ENCODE data around the gene VWF. TPM values are rescaled to one million over a fixed set of nuclear protein-coding genes. Genes with fewer than 3 reads are reported as not detected.

Gene VWF
- total RNA-seq, 3 donors from 2014 or later: 34.3 to 82.5 (median 72.9) TPM

- no peak for ATAC-seq
These were observed 213.5 kb downstream of the VWF start for GRCh38 chr12:5910790-5911548.

GRCh38 chr12:5909560-5909959 lies 214.9 kb downstream of the VWF start:
- no peaks in the 10 kb centered on the region for H3K9me3 ChIP-seq
- no peaks in the 10 kb centered on the region for H3K4me1 ChIP-seq (ENCODE audit: low read depth)
- TF ChIP-seq CTCF (IDR thresholded peaks at IDR 0.05): no peak
- DNase-seq (no peak), ATAC-seq (no peak)
- no peaks in the 10 kb centered on the region for H3K36me3 ChIP-seq (ENCODE audit: low read depth)
- intact Hi-C loops (cut with DNase I, micrococcal nuclease): no loop called here
- no peak overlapping the region for H3K4me3 ChIP-seq

More at GRCh38 chr12:5910790-5911548, 213.5 kb downstream of the VWF start:
- intact Hi-C loops (cut with DNase I, micrococcal nuclease): no loop called here
- Histone ChIP-seq H3K36me3 (ENCODE audit: low read depth) (no peaks in the 10 kb centered on the region), H3K4me3 (no peak overlapping the region), H3K4me1 (ENCODE audit: low read depth) (no peaks in the 10 kb centered on the region), H3K9me3 (no peaks in the 10 kb centered on the region)
- no peak for TF ChIP-seq CTCF (IDR thresholded peaks at IDR 0.05)
- DNase-seq: no peak

DNA sequence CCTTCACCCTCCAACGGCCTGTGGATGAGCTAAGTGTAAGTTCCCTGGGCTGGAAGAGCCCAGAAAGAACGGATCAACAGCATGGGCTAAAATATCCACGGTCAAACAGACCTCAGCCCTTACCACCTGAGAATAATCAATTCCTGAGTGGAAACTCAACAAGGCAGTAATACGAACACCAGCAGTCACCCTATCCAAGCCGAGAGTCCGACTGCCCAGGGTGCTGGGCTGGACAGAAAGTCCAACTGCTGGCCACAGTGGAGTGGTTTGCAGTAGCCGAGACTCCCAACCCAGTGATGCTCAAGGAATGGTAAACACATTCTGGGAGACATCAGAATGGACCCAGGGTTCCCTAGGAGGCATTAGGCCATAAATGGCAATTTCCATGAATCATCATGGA lies 216.2 kb downstream of the VWF start:
- TF ChIP-seq CTCF (IDR thresholded peaks at IDR 0.05): no peak
- DNase-seq: no peak
- intact Hi-C loops (cut with DNase I, micrococcal nuclease): no loop called here

DNA sequence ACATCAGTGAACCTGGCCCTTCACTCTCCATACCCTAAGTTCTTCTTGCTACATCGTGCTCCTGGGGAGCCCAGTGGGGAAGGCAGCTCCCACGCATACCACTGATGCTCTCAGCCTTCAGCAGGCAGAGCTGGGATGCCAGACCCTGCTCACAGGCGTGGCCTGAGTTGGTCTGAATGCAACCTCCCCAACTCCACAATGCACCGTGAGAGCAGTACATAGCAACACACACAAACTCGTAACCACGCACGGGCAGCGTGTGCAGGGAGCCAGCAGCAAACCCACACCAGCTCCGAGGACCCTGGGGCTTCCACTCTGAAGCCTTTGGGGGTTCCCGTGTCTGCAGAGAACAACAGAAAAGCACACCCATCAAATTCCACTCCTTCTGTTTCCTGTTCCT lies 216.7 kb downstream of the VWF start:
- ATAC-seq (no peak), DNase-seq (no peak)
- Histone ChIP-seq H3K9me3 (no peaks in the 10 kb centered on the region), H3K4me3 (no peak overlapping the region), H3K4me1 (ENCODE audit: low read depth) (no peaks in the 10 kb centered on the region), H3K36me3 (ENCODE audit: low read depth) (no peaks in the 10 kb centered on the region)
- intact Hi-C loops (cut with DNase I, micrococcal nuclease): no loop called here
- no peak for TF ChIP-seq CTCF (IDR thresholded peaks at IDR 0.05)

More for the DNA sequence above, 216.2 kb downstream of the VWF start:
- Histone ChIP-seq H3K4me1 (ENCODE audit: low read depth) (no peaks in the 10 kb centered on the region), H3K9me3 (no peaks in the 10 kb centered on the region), H3K36me3 (ENCODE audit: low read depth) (no peaks in the 10 kb centered on the region), H3K4me3 (no peak overlapping the region)
- ATAC-seq: no peak

DNA sequence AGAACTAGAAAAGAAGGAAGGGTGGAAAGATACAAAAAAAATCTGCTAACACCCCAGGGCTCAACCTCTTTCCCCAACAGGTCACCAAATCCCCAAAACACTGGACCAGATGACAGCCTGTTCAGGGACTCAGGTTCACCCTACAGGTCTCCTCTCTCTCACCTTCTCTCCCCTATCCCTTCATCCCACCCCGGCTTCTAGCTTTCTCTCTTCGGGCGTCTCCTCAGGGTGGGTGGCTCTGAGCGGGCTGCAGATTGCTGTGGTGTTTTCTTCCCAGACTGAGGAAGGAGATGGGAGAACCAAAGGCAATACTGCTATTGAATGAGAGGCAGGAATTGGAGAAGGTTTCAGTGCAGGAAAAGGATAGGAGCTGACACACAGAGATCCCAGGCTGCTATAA lies 218.7 kb downstream of the VWF start:
- no peak for TF ChIP-seq CTCF (IDR thresholded peaks at IDR 0.05)

More for the DNA sequence above, 218.7 kb downstream of the VWF start:
- Histone ChIP-seq H3K36me3 (ENCODE audit: low read depth) (no peaks in the 10 kb centered on the region), H3K4me1 (ENCODE audit: low read depth) (no peaks in the 10 kb centered on the region), H3K4me3 (no peak overlapping the region), H3K9me3 (no peaks in the 10 kb centered on the region)
- no peak for DNase-seq
- intact Hi-C loops (cut with DNase I, micrococcal nuclease): no loop called here
- no peak for ATAC-seq
